Dermis microvascular lymphatic vessel endothelial cell (primary cell): ENCODE measurements around the gene B3GNT5. TPM values are rescaled to one million over a fixed set of nuclear protein-coding genes. Genes with fewer than 3 reads are reported as not detected.

Source experiments
- DNase-seq, 2 donors: peaks; one replicate each; pipeline versions ENCODE4 v3.0.0 to v3.0.0-alpha.2; 2010; ENCODE audit warnings: low read depth in 2 of 2
- total RNA-seq: library from RNA; depleted of rRNA; stranded (reverse); fragments of >200 nt; gene quantifications from 2 replicates; pipeline ENCODE4 v1.2.1, GENCODE V29; 2014

Gene B3GNT5
- total RNA-seq, 1 donor from 2014 or later: 25.2 TPM

- DNase-seq: peak; percentile 63 to 73
Measured at GRCh38 chr3:183265157-183265642, 12.1 kb downstream of the B3GNT5 start.

- peak; percentile 96 to 98 for DNase-seq
Measured at GRCh38 chr3:183265834-183266417, 12.9 kb downstream of the B3GNT5 start.

- no peak for DNase-seq
Measured at GRCh38 chr3:183266454-183266853, 13.4 kb downstream of the B3GNT5 start.

GRCh38 chr3:183267140-183267539, 14.1 kb downstream of the B3GNT5 start:
- no peak for DNase-seq

- no peak for DNase-seq
Measured at GRCh38 chr3:183268366-183268765, 15.3 kb downstream of the B3GNT5 start.

- DNase-seq: no peak
Measured at GRCh38 chr3:183269345-183269744, 16.3 kb downstream of the B3GNT5 start.

GRCh38 chr3:183270344-183270743, 17.3 kb downstream of the B3GNT5 start:
- DNase-seq: no peak

GRCh38 chr3:183272142-183272541, 19.1 kb downstream of the B3GNT5 start:
- DNase-seq: no peak

GRCh38 chr3:183272791-183273190, 19.7 kb downstream of the B3GNT5 start:
- DNase-seq: no peak

- peak in 1 of 2 donors; percentile 55 for DNase-seq
Measured at GRCh38 chr3:183274609-183275008, 21.6 kb downstream of the B3GNT5 start.

- DNase-seq: peak in 1 of 2 donors; percentile 88
Measured at GRCh38 chr3:183275418-183275817, 22.4 kb downstream of the B3GNT5 start.

GRCh38 chr3:183275937-183276336, 22.9 kb downstream of the B3GNT5 start:
- DNase-seq: no peak

GRCh38 chr3:183277260-183277659, 24.2 kb downstream of the B3GNT5 start:
- DNase-seq: no peak

GRCh38 chr3:183278479-183279088, 25.5 kb downstream of the B3GNT5 start:
- DNase-seq: no peak

- no peak for DNase-seq
Measured at GRCh38 chr3:183279371-183279770, 26.3 kb downstream of the B3GNT5 start.

GRCh38 chr3:183281126-183281797, 28.2 kb downstream of the B3GNT5 start:
- no peak for DNase-seq

- DNase-seq: peak in 1 of 2 donors; percentile 19
Measured at GRCh38 chr3:183283886-183284285, 30.8 kb downstream of the B3GNT5 start.

GRCh38 chr3:183284570-183284969, 31.5 kb downstream of the B3GNT5 start:
- DNase-seq: no peak

GRCh38 chr3:183285318-183285717, 32.3 kb downstream of the B3GNT5 start:
- DNase-seq: peak in 1 of 2 donors; percentile 49

GRCh38 chr3:183285828-183286457, 32.9 kb downstream of the B3GNT5 start:
- DNase-seq: peak; percentile 98 to 99

GRCh38 chr3:183287301-183287971, 34.4 kb downstream of the B3GNT5 start:
- DNase-seq: peak in 1 of 2 donors; percentile 85

GRCh38 chr3:183288117-183288516, 35.1 kb downstream of the B3GNT5 start:
- no peak for DNase-seq
